ENCODE data around the gene RCAN2.
A peak's percentile ranks its signal among the peaks of the same experiment; 100 is the strongest.

RCAN2 gene
- 0 to 0.39 (median 0.17) reads per million in 3 donors for total RNA-seq

DNA sequence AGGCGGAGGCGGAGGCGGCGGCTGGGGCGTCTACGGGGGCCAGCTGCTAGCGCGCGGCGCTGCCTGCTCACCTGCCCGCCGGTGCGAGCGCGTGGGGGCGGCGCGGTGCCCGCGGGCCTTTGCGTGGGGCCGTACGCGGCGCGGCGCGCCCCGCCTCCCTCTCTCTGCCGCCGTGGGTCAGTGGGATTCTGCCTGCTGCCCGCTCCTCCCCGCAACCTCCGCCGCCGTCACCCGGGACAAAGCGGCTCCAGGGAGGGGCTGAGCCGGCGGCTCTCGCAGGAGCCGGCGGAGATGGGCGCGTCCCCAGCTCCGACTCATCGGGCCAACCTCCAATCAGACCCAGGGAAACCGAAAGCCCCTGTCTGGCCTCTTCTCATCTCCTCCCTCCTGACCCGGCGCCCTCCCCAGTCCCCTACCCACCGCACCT is at the start of gene RCAN2:
TSS of gene RCAN2 (minus strand) at position 249 of the 427 bp plus-strand sequence.
- Histone ChIP-seq H3K4me3 (ENCODE audit: insufficient read depth, low read depth, low read length, poor library complexity, severe bottlenecking) (peak within 1 kb of the TSS; percentile 44), H3K27me3 (replicated peaks; ENCODE audit: control insufficient read depth, insufficient read depth, low read length, poor library complexity, severe bottlenecking) (peaks cover 10% of the 10 kb centered on the region), H3K4me1 (ENCODE audit: control insufficient read depth, insufficient read depth, low read length, poor library complexity, severe bottlenecking) (peaks cover 9% of the 10 kb centered on the region), H3K9me3 (ENCODE audit: control insufficient read depth, low read length) (no peaks in the 10 kb centered on the region), H3K36me3 (ENCODE audit: control insufficient read depth, insufficient read depth, low read length) (no peaks in the 10 kb centered on the region), H3K27ac (ENCODE audit: insufficient read depth, low read length, poor library complexity, severe bottlenecking) (no peak within 1 kb of the TSS)
- no peak for DNase-seq

DNA sequence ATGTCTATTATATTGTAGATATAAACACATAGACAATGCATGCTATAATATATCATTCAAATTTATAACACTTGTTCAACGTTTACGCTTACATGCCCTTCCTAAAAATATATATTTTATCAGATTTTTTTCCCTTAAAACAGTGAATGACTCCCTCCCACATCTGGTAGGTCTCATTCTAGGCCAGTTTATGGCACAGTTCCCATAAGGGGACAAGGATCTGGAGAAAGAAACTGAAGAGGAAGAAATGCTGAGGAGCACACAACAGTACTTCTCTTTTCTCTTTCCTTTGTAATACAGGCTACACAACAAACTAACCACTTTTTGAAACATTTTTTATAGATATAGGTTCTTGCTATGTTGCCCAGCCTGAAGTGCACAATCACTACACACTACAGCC is 48.6 kb upstream of the RCAN2 start:
- H3K27me3 ChIP-seq (replicated peaks; ENCODE audit: control insufficient read depth, insufficient read depth, low read length, poor library complexity, severe bottlenecking) = no peaks in the 10 kb centered on the region
- no peak overlapping the region for H3K27ac ChIP-seq (ENCODE audit: insufficient read depth, low read length, poor library complexity, severe bottlenecking)
- no peak overlapping the region for H3K4me3 ChIP-seq (ENCODE audit: insufficient read depth, low read depth, low read length, poor library complexity, severe bottlenecking)
- no peak for DNase-seq
- H3K9me3 ChIP-seq (ENCODE audit: control insufficient read depth, low read length) = no peaks in the 10 kb centered on the region
- no peaks in the 10 kb centered on the region for H3K36me3 ChIP-seq (ENCODE audit: control insufficient read depth, insufficient read depth, low read length)
- no peaks in the 10 kb centered on the region for H3K4me1 ChIP-seq (ENCODE audit: control insufficient read depth, insufficient read depth, low read length, poor library complexity, severe bottlenecking)

DNA sequence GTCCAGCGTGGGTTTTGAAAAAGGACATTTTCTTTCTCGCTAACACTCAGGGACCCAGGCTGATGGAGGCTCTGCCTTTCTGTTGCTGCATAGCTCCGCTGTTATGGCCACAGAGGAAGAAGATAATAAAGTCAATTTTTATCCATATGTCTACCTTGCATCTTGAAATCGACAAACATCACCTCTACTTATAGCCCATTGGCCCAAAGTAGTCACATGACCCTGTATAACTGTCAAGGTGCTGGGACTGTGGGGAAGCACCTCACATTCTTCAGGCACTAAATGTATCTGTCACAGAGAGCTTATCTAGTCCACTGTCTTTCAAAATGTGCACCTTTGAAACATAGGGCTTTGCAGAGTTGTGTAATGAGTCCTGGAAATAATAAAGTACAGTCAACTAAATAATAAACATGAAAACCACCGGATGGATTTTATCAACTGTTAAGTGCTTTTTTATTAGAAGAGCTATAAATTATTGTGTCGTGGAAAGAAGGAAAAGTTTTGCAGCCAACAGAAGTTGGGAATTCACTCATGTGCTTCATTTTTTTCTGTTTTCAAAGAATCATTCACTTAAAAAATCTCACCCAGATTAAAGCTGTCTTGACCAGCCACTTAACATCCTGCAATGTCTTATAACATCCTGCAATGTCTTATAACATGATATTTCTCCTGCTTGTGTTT is 47.7 kb upstream of the RCAN2 start:
- no peak for DNase-seq
- Histone ChIP-seq H3K4me3 (ENCODE audit: insufficient read depth, low read depth, low read length, poor library complexity, severe bottlenecking) (no peak overlapping the region), H3K4me1 (ENCODE audit: control insufficient read depth, insufficient read depth, low read length, poor library complexity, severe bottlenecking) (no peaks in the 10 kb centered on the region), H3K36me3 (ENCODE audit: control insufficient read depth, insufficient read depth, low read length) (no peaks in the 10 kb centered on the region), H3K27me3 (replicated peaks; ENCODE audit: control insufficient read depth, insufficient read depth, low read length, poor library complexity, severe bottlenecking) (no peaks in the 10 kb centered on the region), H3K9me3 (ENCODE audit: control insufficient read depth, low read length) (no peaks in the 10 kb centered on the region), H3K27ac (ENCODE audit: insufficient read depth, low read length, poor library complexity, severe bottlenecking) (no peak overlapping the region)

DNA sequence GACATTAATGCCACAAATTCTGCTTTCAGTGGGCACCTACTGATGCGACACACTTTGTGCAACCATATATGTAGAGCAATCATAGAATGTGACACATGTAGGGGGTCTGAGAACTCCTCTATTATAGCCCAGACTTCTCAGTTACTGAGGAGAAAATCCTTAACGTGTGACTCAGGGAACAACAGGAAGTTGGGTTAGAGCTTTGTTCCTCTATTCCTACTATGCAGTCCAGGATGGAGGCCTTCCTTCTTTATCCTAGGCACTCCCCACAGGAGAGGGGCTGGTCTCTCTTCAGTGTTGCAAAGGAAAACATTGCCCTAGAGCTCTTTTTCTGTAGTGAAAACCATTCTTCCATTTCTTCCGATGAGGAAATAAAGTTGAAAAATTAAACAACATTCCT is 39.6 kb upstream of the RCAN2 start:
- Histone ChIP-seq H3K27ac (ENCODE audit: insufficient read depth, low read length, poor library complexity, severe bottlenecking) (no peak overlapping the region), H3K9me3 (ENCODE audit: control insufficient read depth, low read length) (no peaks in the 10 kb centered on the region), H3K27me3 (replicated peaks; ENCODE audit: control insufficient read depth, insufficient read depth, low read length, poor library complexity, severe bottlenecking) (no peaks in the 10 kb centered on the region), H3K4me1 (ENCODE audit: control insufficient read depth, insufficient read depth, low read length, poor library complexity, severe bottlenecking) (no peaks in the 10 kb centered on the region), H3K4me3 (ENCODE audit: insufficient read depth, low read depth, low read length, poor library complexity, severe bottlenecking) (no peak overlapping the region), H3K36me3 (ENCODE audit: control insufficient read depth, insufficient read depth, low read length) (no peaks in the 10 kb centered on the region)
- no peak for DNase-seq

DNA sequence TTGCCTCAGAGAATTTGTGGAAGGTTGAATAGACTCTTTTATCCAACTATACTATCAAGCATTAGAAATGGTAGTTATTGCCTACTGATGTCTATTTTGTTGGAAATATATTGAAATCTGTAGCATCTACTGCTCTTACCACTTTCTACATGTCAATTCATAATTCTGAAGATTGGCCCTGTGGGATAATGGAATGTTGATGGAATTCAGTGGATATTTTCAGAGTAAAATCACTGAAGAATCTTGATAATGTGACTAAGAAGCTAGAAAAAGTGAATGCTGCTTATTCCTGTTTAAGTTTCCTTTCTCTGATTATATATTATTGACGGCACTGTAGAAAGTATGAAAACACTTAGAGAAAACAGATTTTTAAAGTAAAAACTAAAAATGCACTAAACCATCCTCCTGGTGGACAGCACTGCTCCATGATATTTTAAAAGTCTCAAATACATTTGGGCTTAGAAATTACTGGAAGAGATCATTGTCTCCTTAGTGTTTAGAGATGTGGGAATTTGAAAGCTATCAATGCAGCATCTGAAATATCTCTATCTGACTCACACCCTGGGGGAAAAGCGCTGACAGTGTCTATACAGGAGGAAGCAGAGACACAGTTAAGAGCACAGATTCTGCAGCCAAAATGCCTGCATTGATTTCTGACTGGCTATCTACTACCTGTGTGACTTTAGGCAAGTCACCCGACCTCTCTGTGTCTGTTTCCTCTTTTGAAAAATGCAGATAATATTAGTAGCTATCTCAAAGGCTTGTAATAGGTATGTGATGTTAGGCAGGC is 37.9 kb upstream of the RCAN2 start:
- no peak for DNase-seq
- no peaks in the 10 kb centered on the region for H3K9me3 ChIP-seq (ENCODE audit: control insufficient read depth, low read length)
- H3K4me3 ChIP-seq (ENCODE audit: insufficient read depth, low read depth, low read length, poor library complexity, severe bottlenecking) = no peak overlapping the region

DNA sequence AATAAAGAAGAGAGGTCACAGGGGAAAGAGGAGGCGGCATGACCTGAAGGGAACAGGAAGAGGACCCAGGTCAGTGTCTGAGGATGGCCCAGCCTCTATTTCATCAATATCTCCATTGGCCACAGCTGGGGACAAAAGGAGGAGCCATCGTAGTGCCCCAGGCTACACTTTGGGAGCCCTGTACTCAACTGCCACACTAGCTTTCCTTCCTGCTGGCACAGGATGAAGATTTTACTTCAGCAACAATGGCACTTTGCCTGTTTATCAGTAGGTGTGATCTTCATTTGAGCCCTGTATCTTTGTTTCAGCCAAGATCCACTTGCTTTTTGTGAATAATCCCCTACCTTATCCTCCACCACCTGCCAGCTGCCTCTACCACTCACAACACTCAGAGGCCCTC is 35.4 kb upstream of the RCAN2 start:
- Histone ChIP-seq H3K4me1 (ENCODE audit: control insufficient read depth, insufficient read depth, low read length, poor library complexity, severe bottlenecking) (no peaks in the 10 kb centered on the region), H3K4me3 (ENCODE audit: insufficient read depth, low read depth, low read length, poor library complexity, severe bottlenecking) (no peak overlapping the region), H3K27ac (ENCODE audit: insufficient read depth, low read length, poor library complexity, severe bottlenecking) (no peak overlapping the region), H3K9me3 (ENCODE audit: control insufficient read depth, low read length) (no peaks in the 10 kb centered on the region), H3K36me3 (ENCODE audit: control insufficient read depth, insufficient read depth, low read length) (no peaks in the 10 kb centered on the region), H3K27me3 (replicated peaks; ENCODE audit: control insufficient read depth, insufficient read depth, low read length, poor library complexity, severe bottlenecking) (no peaks in the 10 kb centered on the region)
- DNase-seq = no peak

More for the DNA sequence above, 37.9 kb upstream of the RCAN2 start:
- Histone ChIP-seq H3K4me1 (ENCODE audit: control insufficient read depth, insufficient read depth, low read length, poor library complexity, severe bottlenecking) (no peaks in the 10 kb centered on the region), H3K27me3 (replicated peaks; ENCODE audit: control insufficient read depth, insufficient read depth, low read length, poor library complexity, severe bottlenecking) (no peaks in the 10 kb centered on the region), H3K36me3 (ENCODE audit: control insufficient read depth, insufficient read depth, low read length) (no peaks in the 10 kb centered on the region), H3K27ac (ENCODE audit: insufficient read depth, low read length, poor library complexity, severe bottlenecking) (no peak overlapping the region)

DNA sequence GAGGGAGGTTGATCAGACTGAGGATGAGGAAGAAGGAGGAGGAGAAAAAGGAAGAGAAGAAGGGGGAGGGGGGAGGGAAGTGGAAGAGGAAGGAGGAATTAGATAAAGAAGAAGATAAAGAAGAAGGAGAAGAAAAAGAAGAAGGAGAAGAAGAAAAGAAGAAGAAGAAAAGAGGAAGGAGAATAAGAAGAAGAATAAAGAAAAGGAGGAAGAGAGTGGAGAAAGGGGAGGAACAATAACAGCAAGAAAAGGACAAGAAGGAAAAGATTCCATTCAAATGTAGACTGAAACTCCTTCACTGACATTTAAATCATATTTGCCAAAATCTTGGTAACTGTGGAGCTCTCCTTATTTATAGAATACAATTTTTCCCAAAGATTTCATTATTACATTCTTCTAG is 34.3 kb upstream of the RCAN2 start:
- DNase-seq = no peak
- Histone ChIP-seq H3K4me1 (ENCODE audit: control insufficient read depth, insufficient read depth, low read length, poor library complexity, severe bottlenecking) (no peaks in the 10 kb centered on the region), H3K4me3 (ENCODE audit: insufficient read depth, low read depth, low read length, poor library complexity, severe bottlenecking) (no peak overlapping the region), H3K36me3 (ENCODE audit: control insufficient read depth, insufficient read depth, low read length) (no peaks in the 10 kb centered on the region), H3K9me3 (ENCODE audit: control insufficient read depth, low read length) (no peaks in the 10 kb centered on the region), H3K27ac (ENCODE audit: insufficient read depth, low read length, poor library complexity, severe bottlenecking) (no peak overlapping the region), H3K27me3 (replicated peaks; ENCODE audit: control insufficient read depth, insufficient read depth, low read length, poor library complexity, severe bottlenecking) (no peaks in the 10 kb centered on the region)

DNA sequence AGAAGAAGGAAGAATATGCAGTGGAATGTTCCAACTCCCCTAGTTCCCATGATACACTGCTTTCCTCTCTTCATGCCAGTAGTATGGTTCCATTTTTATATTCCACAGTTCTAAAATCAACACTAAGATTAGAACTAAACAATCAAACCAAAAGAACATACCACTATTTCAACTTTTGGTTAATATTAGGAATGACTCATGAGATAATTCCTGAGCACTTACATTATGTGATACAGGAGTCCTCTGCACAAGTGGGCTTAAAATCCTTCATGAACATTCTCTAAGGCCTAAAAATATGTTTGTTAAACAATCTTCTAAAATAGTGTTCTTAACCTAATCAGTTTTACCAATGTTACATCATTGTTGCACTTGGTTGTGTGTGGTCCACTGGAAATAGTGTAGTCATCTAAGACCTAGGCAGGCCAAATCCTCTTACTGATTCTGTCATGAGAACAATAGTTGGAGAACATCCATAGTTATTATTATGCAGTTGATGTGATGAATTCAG is 30.3 kb upstream of the RCAN2 start:
- Histone ChIP-seq H3K4me1 (ENCODE audit: control insufficient read depth, insufficient read depth, low read length, poor library complexity, severe bottlenecking) (no peaks in the 10 kb centered on the region), H3K27me3 (replicated peaks; ENCODE audit: control insufficient read depth, insufficient read depth, low read length, poor library complexity, severe bottlenecking) (no peaks in the 10 kb centered on the region)
- DNase-seq = no peak

DNA sequence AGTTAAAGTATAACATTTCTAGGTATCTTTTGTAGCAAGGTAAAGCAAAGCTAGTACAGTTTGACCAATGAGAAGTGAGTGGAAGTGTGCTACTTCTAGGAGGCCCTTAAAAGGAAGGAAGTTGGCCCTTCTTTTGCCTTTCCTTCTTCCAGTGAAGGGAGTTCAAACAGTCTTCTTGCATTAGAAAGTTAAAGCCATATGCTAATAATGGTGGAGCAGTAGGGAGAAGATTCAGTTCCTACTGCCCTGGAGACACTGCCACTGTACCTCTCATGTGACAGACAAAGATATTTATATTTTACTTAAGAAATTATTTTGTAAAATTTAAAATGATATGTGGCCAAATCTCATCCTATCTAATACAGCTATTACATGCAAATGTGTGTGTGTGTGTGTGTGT is 26.0 kb upstream of the RCAN2 start:
- no peaks in the 10 kb centered on the region for H3K27me3 ChIP-seq (replicated peaks; ENCODE audit: control insufficient read depth, insufficient read depth, low read length, poor library complexity, severe bottlenecking)
- H3K4me3 ChIP-seq (ENCODE audit: insufficient read depth, low read depth, low read length, poor library complexity, severe bottlenecking) = no peak overlapping the region
- H3K36me3 ChIP-seq (ENCODE audit: control insufficient read depth, insufficient read depth, low read length) = no peaks in the 10 kb centered on the region
- H3K4me1 ChIP-seq (ENCODE audit: control insufficient read depth, insufficient read depth, low read length, poor library complexity, severe bottlenecking) = no peaks in the 10 kb centered on the region
- no peak overlapping the region for H3K27ac ChIP-seq (ENCODE audit: insufficient read depth, low read length, poor library complexity, severe bottlenecking)
- no peak for DNase-seq
- H3K9me3 ChIP-seq (ENCODE audit: control insufficient read depth, low read length) = no peaks in the 10 kb centered on the region

More for the DNA sequence above, 30.3 kb upstream of the RCAN2 start:
- Histone ChIP-seq H3K4me3 (ENCODE audit: insufficient read depth, low read depth, low read length, poor library complexity, severe bottlenecking) (no peak overlapping the region), H3K36me3 (ENCODE audit: control insufficient read depth, insufficient read depth, low read length) (no peaks in the 10 kb centered on the region), H3K9me3 (ENCODE audit: control insufficient read depth, low read length) (no peaks in the 10 kb centered on the region), H3K27ac (ENCODE audit: insufficient read depth, low read length, poor library complexity, severe bottlenecking) (no peak overlapping the region)

DNA sequence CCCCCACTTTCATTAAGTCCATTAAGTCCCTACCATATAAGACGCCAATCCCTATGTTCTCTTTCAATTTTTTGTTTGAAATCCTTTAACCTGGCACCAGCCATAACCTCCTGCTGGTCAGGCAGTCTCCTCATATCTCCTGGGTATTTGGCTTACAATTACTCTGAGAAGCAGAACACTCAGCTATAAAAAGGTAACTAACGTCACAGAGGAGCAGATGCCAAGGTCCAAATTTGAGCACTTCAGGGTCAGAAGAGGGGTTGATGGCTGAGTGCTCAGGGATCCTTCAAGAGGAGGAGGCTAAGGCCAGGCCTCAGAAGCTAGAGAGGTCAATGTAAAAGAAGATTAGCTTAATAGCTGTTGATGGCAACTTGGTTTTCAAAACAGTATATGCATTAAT is 22.3 kb upstream of the RCAN2 start:
- H3K4me3 ChIP-seq (ENCODE audit: insufficient read depth, low read depth, low read length, poor library complexity, severe bottlenecking) = no peak overlapping the region
- no peak for DNase-seq
- H3K27me3 ChIP-seq (replicated peaks; ENCODE audit: control insufficient read depth, insufficient read depth, low read length, poor library complexity, severe bottlenecking) = peaks cover 3% of the 10 kb centered on the region
- no peaks in the 10 kb centered on the region for H3K36me3 ChIP-seq (ENCODE audit: control insufficient read depth, insufficient read depth, low read length)
- no peaks in the 10 kb centered on the region for H3K9me3 ChIP-seq (ENCODE audit: control insufficient read depth, low read length)
- H3K27ac ChIP-seq (ENCODE audit: insufficient read depth, low read length, poor library complexity, severe bottlenecking) = no peak overlapping the region
- H3K4me1 ChIP-seq (ENCODE audit: control insufficient read depth, insufficient read depth, low read length, poor library complexity, severe bottlenecking) = no peaks in the 10 kb centered on the region
